LNCaP clone FGC (cell line): ENCODE data around the gene TMEM156.
"Not testable (repeated sequence)": the region's sequence is repeated elsewhere in the genome, so short reads cannot be mapped to it uniquely, and the experiment has no call there.

Experiments used
- DNase-seq: peaks from one replicate; pipeline ENCODE4 v3.0.0-alpha.2; 2011; ENCODE audit warnings: low read depth
- H3K4me3 ChIP-seq: 2 replicates; pipeline ENCODE4 v1.5.1; 2011; ENCODE audit warnings: mild to moderate bottlenecking, low read depth, low read length, control low read depth
- CTCF ChIP-seq: IDR thresholded peaks from 2 replicates; pipeline ENCODE4 v1.5.1; 2012; ENCODE audit warnings: mild to moderate bottlenecking; ENCODE audit not compliant: control insufficient read depth, insufficient read depth; ENCODE audit errors: extremely low read depth

TMEM156 gene

GRCh38 chr4:38994135-38994534 is 38.1 kb downstream of the TMEM156 start:
- no peak for DNase-seq
- H3K4me3 ChIP-seq, result no peak overlapping the region
- no peak for TF ChIP-seq CTCF

DNA sequence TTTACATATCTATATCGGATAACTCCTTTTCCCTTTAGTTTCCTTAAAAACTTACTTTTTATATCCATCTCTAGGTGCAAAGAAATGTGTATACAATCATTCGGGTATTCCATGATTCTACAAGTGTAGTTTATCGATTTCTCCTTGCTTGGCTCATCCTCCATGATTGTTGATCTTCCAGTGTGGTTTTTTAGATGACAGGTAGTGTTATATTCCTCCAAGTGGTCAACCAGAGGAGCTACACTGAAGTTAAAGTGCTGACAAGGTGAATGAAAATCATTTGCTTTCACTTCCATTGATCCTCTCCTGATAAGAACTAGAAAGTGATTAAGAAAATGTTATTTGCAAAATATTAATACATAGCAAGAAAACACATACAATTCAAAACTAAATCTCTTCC is 38.5 kb downstream of the TMEM156 start:
- DNase-seq, result no peak
- no peak overlapping the region for H3K4me3 ChIP-seq
- peak; percentile 8; the same call in 1 of the 2 replicates for TF ChIP-seq CTCF

- TF ChIP-seq CTCF, result no peak
- no peak overlapping the region for H3K4me3 ChIP-seq
- DNase-seq, result no peak
Observed at GRCh38 chr4:38990241-38990640, 42.0 kb downstream of the TMEM156 start.

GRCh38 chr4:38989487-38989886 is 42.7 kb downstream of the TMEM156 start:
- no peak overlapping the region for H3K4me3 ChIP-seq
- no peak for TF ChIP-seq CTCF
- no peak for DNase-seq

- DNase-seq, H3K4me3 ChIP-seq: not testable (repeated sequence)
Observed at GRCh38 chr4:38988353-38988752, 43.9 kb downstream of the TMEM156 start.

DNA sequence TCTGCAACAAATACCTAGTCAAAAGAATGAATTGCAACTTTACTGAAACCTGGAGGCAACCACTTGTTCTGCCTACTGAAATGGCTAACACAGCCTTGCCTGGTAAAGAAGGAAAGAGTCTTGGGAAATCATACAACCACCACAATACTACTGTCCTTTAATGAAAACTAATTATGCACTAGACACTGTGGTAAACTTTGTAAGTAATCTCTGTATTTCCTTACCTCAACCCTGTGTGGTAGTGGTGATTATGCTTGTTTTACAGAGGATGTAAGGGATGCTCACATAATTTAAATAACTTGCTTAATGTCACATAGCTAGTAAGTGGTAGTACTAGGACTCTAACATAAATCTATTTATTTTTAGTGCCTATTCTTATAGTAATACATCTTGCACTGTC is 44.7 kb downstream of the TMEM156 start:
- TF ChIP-seq CTCF, result no peak
- no peak for DNase-seq
- H3K4me3 ChIP-seq, result no peak overlapping the region

- H3K4me3 ChIP-seq, result no peak overlapping the region
- DNase-seq, result no peak
Observed at GRCh38 chr4:38985410-38986100, 46.7 kb downstream of the TMEM156 start.

More at GRCh38 chr4:38985410-38986100, 46.7 kb downstream of the TMEM156 start:
- no peak for TF ChIP-seq CTCF
